K562 (cell line): ENCODE results near the gene TRIM47. TPM values are rescaled to one million over a fixed set of nuclear protein-coding genes. Genes with fewer than 3 reads are reported as not detected.

Source experiments
- CBFA2T3 ChIP-seq: fragments of 450-650 bp; IDR thresholded peaks from 2 replicates; pipeline ENCODE4 v1.6.1; 2017
- ILK ChIP-seq: fragments of 450-650 bp; IDR thresholded peaks from 2 replicates; pipeline ENCODE4 v1.6.1; 2016; ENCODE audit warnings: missing genetic modification characterization, low read depth, mild to moderate bottlenecking, missing compliant biosample characterization, moderate library complexity, borderline replicate concordance
- KHSRP ChIP-seq: fragments of 450-650 bp; IDR thresholded peaks from 2 replicates; pipeline ENCODE4 v1.6.1; 2017
- NR1H2 ChIP-seq: sonication (generic); formaldehyde crosslinking; IDR thresholded peaks from 2 replicates; pipeline ENCODE4 v1.4.0; 2020; ENCODE audit warnings: mild to moderate bottlenecking, missing genetic modification reagents
- PATZ1 ChIP-seq: fragments of 250-450 bp; sonication (Bioruptor Pico); IDR thresholded peaks from 2 replicates; pipeline ENCODE4 v1.5.0; 2020; ENCODE audit warnings: mild to moderate bottlenecking, borderline replicate concordance
- PCBP2 ChIP-seq: fragments of 200-400 bp; formaldehyde crosslinking; IDR thresholded peaks from 2 replicates; pipeline ENCODE4 v1.6.1; 2018; ENCODE audit warnings: low read length, low read depth, mild to moderate bottlenecking, moderate library complexity; ENCODE audit not compliant: poor library complexity, severe bottlenecking
- PHF8 ChIP-seq: fragments of 200-600 bp; sonication (generic); IDR thresholded peaks from 2 replicates; pipeline ENCODE4 v1.6.1; 2012; ENCODE audit warnings: mixed run types, mild to moderate bottlenecking, inconsistent platforms, low read length, moderate library complexity, borderline replicate concordance
- RBM25 ChIP-seq: fragments of 200-400 bp; formaldehyde crosslinking; IDR thresholded peaks from 2 replicates; pipeline ENCODE4 v1.6.1; 2018; ENCODE audit warnings: low read length, low read depth, moderate library complexity; ENCODE audit not compliant: severe bottlenecking
- REST ChIP-seq, 2 experiments: fragments of 450-650 bp; formaldehyde crosslinking in 1 of 2; IDR thresholded peaks; 2 replicates each; pipeline versions ENCODE4 v1.4.0 to v1.6.1; 2014 to 2020; ENCODE audit warnings: mild to moderate bottlenecking in 2 of 2, borderline replicate concordance in 1 of 2, low read depth in 1 of 2
- SNIP1 ChIP-seq: fragments of 450-650 bp; IDR thresholded peaks from 2 replicates; pipeline ENCODE4 v1.7.1; 2017; ENCODE audit warnings: low read depth, mild to moderate bottlenecking
- SP1 ChIP-seq: sonication (generic); formaldehyde crosslinking; IDR thresholded peaks from 2 replicates; pipeline ENCODE4 v1.8.1; 2022; ENCODE audit warnings: mild to moderate bottlenecking, missing genetic modification reagents
- TBL1XR1 ChIP-seq, 2 experiments: IDR thresholded peaks; 2 replicates each; pipeline ENCODE4 v1.6.1; 2012; ENCODE audit warnings: improper control_type of control experiment in 2 of 2, low read length in 2 of 2, mild to moderate bottlenecking in 1 of 2
- THAP7 ChIP-seq: fragments of 250-450 bp; sonication (Bioruptor Pico); IDR thresholded peaks from 2 replicates; pipeline ENCODE4 v1.5.0; 2021
- ZNF12 ChIP-seq: sonication (generic); formaldehyde crosslinking; IDR thresholded peaks from 2 replicates; pipeline ENCODE4 v1.4.0; 2020; ENCODE audit warnings: mild to moderate bottlenecking, missing genetic modification reagents
- ZNF395 ChIP-seq: fragments of 200-800 bp; sonication (Bioruptor generic); IDR thresholded peaks from 2 replicates; pipeline ENCODE4 v1.6.1; 2017; ENCODE audit warnings: missing genetic modification characterization, missing compliant biosample characterization
- polyA plus RNA-seq, 8 experiments: library from polyadenylated mRNA; depleted of rRNA in 4 of 8; stranded (reverse) in 5 of 8; unstranded in 3 of 8; fragments of >200 nt; fragmentation: Nextera tagmentation in 2 of 8; fragmentation: Illumina TruSeq in 1 of 8; extraction: Ambion mirVana in 2 of 8; extraction: Trizol in 1 of 8; gene quantifications; 2 replicates each; pipeline versions ENCODE4 v1.2.1 to v1.2.3, GENCODE V29; 2011 to 2014; ENCODE audit warnings: inconsistent platforms in 1 of 8, missing spikeins in 1 of 8
- total RNA-seq, 7 experiments: library from RNA; depleted of rRNA in 6 of 7; stranded (reverse); fragments of >200 nt in 6 of 7; fragmentation: Illumina TruSeq in 2 of 7; extraction: Trizol in 2 of 7; gene quantifications; 2 replicates each; pipeline versions ENCODE4 v1.2.1 to v1.2.3, GENCODE V29; 2011 to 2021; ENCODE audit warnings: low replicate concordance in 1 of 7

TRIM47 gene
- total and polyA plus RNA-seq, 9 of the 15 experiments (the other 6 are each of a cell fraction or from before 2014, with no cell fraction given) = 0.56 to 6.1 (median 3.2) TPM

- TF ChIP-seq REST (IDR thresholded peaks at IDR 0.05; ENCODE audit: borderline replicate concordance) (peak; percentile 84), REST (CRISPR knock-in tag; IDR thresholded peaks at IDR 0.05; ENCODE audit: low read depth) (no peak), ZNF395 (CRISPR knock-in tag) (peak; percentile 86; the same call in 1 of the 2 replicates), SNIP1 (no peak), RBM25 (no peak), ZNF12 (CRISPR knock-in tag) (no peak), PHF8 (peak; percentile 27; the same call in 1 of the 2 replicates), SP1 (peak; percentile 68; the same call in 1 of the 2 replicates), PATZ1 (CRISPR knock-in tag) (no peak), TBL1XR1 (IDR thresholded peaks at IDR 0.05; ENCODE audit: low read length in 2 of 2) (peak in 1 of 2 experiments; percentile 61; a peak in 1 of 4 replicates), ILK (tag) (no peak), CBFA2T3 (peak; percentile 65), NR1H2 (CRISPR knock-in tag) (peak; percentile 91; the same call in 1 of the 2 replicates), PCBP2 (no peak), KHSRP (no peak), THAP7 (CRISPR knock-in tag) (no peak)
Measured at GRCh38 chr17:75845058-75845711, 33.2 kb downstream of the TRIM47 start (continued).
